GM18870 (cell line): ENCODE measurements around the gene LYSET.
"Not testable (repeated sequence)": the region's sequence is repeated elsewhere in the genome, so short reads cannot be mapped to it uniquely, and the experiment has no call there.

Source experiments
- ATAC-seq: cut with Tn5 transposase; IDR thresholded peaks from one replicate; pipeline ENCODE4 v1.9.1; 2021; ENCODE audit warnings: moderate library complexity; ENCODE audit not compliant: unreplicated experiment

The LYSET gene

GRCh38 chr14:93184391-93185348 is at the start of gene LYSET, which contains the start of gene MOAP1:
Gene LYSET, plus strand, starts transcription at chr14:93185317. Its CDS starts 89 bp downstream, at chr14:93185406.
Gene MOAP1, minus strand, starts transcription at chr14:93184897. Its CDS starts 655 bp downstream, at chr14:93184242.
- ATAC-seq, result peak; percentile 63

GRCh38 chr14:93135399-93135798 is 49.7 kb upstream of the LYSET start:
- ATAC-seq, result no peak

DNA sequence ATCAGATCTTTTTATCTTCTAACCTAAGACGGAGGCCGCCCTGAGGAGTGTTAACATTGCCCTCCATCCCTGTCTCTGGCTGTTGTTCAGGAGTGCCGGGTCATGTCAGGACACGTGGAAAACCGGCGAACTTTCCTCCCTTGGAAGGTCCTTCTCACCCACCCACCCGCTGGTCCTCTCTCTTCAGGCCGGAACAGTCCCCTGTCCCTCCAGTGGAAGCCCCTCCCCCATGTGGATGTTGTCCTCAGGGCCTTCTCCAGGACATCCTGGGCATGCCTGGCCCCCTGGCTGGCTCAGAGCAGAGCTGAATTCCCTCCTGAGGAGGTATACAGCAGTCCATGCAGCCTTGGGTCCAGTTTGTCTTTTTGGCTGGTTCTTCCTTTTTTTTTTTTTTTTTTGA is 49.1 kb upstream of the LYSET start:
- ATAC-seq, result no peak

GRCh38 chr14:93136508-93136907 is 48.6 kb upstream of the LYSET start:
- not testable (repeated sequence) for ATAC-seq

- no peak for ATAC-seq
Measured at GRCh38 chr14:93137864-93138263, 47.3 kb upstream of the LYSET start.

DNA sequence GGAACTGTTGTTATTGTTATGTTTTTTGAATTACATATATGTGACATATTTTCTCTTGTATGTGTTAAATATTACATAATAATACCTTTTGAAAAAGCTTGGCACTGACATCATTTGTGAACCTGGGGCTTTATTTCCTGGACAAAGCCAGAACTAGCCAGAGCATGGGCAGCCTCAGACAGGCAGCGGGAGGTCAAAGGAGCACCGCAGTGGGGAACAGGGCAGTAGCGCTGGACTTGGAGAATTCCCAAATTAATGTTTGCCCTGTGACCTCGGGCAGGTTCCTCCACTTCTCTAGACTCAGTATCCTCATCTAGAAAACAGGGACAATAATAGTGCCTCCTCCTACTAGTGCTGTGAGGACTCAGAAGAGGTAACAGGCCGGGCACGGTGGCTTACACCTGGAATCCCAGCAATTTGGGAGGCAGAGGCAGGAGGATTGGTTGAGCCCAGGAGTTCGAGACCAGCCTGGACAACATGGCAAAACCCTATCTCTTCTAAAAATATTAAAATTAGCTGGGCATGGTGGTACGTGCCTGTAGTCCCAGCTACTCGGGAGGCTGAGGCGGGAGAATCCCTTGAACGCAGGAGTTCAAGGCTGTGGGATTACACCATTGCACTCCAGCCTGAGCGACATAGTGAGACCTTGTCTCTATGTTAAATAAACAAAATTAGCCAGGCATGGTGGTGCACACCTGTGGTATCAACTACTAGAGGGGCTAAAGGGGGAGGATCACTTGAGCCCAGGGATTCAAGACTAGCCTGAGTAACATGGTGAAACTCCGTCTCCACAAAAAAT is 42.1 kb upstream of the LYSET start:
- ATAC-seq, result no peak

- ATAC-seq, result no peak
Measured at GRCh38 chr14:93146119-93146518, 39.0 kb upstream of the LYSET start.

- no peak for ATAC-seq
Measured at GRCh38 chr14:93148979-93149378, 36.1 kb upstream of the LYSET start.

- ATAC-seq, result no peak
Measured at GRCh38 chr14:93150227-93151208, 34.6 kb upstream of the LYSET start.

DNA sequence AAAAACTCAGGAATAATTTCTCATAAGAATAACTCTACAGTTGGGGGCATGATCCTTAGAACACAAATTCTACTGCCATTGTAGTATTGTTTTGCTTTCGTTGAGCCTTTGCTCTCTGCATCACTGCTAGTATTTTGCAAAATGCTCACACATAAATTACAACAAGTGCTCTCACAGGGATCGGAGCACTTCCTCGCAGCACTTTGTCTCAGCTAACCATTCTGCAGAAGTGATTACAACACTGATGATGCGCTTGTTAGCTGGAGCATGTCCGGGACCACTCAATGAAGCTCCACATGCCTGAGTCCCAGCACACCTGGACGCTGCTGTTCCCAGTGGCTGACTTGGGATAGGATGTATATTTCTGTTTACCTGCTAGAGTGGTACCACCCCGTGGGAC is 32.0 kb upstream of the LYSET start:
- no peak for ATAC-seq

GRCh38 chr14:93155667-93156066 is 29.4 kb upstream of the LYSET start:
- no peak for ATAC-seq

DNA sequence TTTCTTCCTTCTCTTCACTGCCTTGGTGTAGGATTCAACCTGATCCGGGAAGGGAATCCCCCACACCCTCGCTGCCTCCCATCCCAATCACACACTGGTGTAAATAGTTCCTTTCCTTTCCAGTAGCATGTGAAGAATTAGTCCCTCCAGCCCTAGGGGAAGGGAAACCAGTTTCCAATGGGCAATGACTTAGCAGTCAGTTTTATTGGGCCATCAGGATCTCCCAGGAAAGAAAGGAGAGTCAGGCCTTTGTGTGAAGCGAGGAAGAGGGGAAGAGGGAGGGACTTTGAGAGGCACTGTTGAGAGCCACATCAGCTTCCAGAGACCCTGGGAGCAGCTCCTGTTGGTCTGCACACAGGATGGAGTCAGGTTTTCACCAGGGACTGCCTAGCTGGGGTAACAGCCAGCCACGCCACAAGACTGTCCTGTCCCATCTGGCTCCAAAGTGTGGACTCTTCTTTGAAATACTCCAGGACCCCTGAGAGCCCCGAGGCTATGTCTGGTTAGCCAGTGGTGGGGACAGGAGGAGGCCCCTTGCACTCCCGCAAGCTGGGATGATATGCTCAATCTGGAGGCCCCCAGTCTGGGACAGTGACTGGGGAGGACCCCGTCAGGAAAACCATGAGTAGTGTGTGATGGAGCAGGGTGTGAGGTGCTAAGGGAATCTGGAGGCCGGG is 28.3 kb upstream of the LYSET start:
- ATAC-seq, result no peak

GRCh38 chr14:93158349-93158748 is 26.8 kb upstream of the LYSET start:
- not testable (repeated sequence) for ATAC-seq

GRCh38 chr14:93159625-93160352 is 25.3 kb upstream of the LYSET start:
- not testable (repeated sequence) for ATAC-seq

GRCh38 chr14:93160353-93160801 is 24.7 kb upstream of the LYSET start:
- ATAC-seq, result no peak

DNA sequence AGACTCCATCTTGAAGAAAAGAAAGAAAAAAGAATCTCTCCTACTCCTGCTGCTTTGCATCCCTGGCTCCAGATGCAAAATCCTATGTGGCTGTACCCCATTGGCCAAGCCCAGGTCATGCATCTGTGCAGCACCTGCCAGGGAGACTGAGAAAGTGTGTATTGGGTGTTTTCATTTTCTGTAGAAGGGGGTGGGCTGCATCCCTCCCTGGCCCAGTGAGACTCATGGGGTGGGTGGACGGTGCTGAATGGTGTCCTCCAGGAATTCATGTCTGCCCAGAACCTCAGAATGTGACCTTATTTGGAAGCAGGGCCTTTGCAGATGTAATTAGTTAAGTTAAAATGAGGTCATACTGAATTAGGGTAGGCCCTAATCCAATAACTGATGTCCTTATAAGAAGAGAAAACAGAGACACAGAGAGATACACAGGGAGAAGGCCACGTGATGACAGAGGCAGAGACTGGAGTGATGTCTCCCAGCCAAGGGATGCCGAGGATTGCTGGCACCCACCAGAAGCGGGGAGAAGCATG is 23.6 kb upstream of the LYSET start:
- no peak for ATAC-seq

GRCh38 chr14:93163564-93163963 is 21.6 kb upstream of the LYSET start:
- no peak for ATAC-seq

- not testable (repeated sequence) for ATAC-seq
Measured at GRCh38 chr14:93165271-93166265, 19.5 kb upstream of the LYSET start.
